Measurements from ENCODE around the gene POLG. TPM values are rescaled to one million over a fixed set of nuclear protein-coding genes. Genes with fewer than 3 reads are reported as not detected.
"Not testable (repeated sequence)": the region's sequence is repeated elsewhere in the genome, so short reads cannot be mapped to it uniquely, and the experiment has no call there.

Gene POLG
- total RNA-seq, 1 donor from 2014 or later: 50.3 TPM

GRCh38 chr15:89278307-89278706, 56.3 kb downstream of the POLG start:
- intact Hi-C loops (cut with DNase I): no loop called here
- DNase-seq (ENCODE audit: extremely low spot score in 2 of 2): no peak
- no peak overlapping the region for H3K4me3 ChIP-seq
- H3K36me3 ChIP-seq: no peaks in the 10 kb centered on the region
- H3K27me3 ChIP-seq: no peaks in the 10 kb centered on the region
- H3K4me1 ChIP-seq: no peaks in the 10 kb centered on the region
- H3K27ac ChIP-seq: no peak overlapping the region
- no peak for TF ChIP-seq CTCF (IDR thresholded peaks at IDR 0.05)
- TF ChIP-seq POLR2AphosphoS5 (IDR thresholded peaks at IDR 0.05; ENCODE audit: insufficient read depth in 1 of 2, low read depth in 1 of 2): no peak
- no peak for TF ChIP-seq POLR2A (IDR thresholded peaks at IDR 0.05)
- H3K9me3 ChIP-seq: no peaks in the 10 kb centered on the region

GRCh38 chr15:89277281-89277680, 57.3 kb downstream of the POLG start:
- H3K27ac ChIP-seq; H3K4me3 ChIP-seq; DNase-seq (ENCODE audit: extremely low spot score in 2 of 2); H3K36me3 ChIP-seq; H3K4me1 ChIP-seq; H3K27me3 ChIP-seq; H3K9me3 ChIP-seq; intact Hi-C loops (cut with DNase I): not testable (repeated sequence)

Small RNA genes within 50 kb of the gene (microRNA-seq; reads per million reads assigned to microRNA genes)
- gene MIR6766 (ENCODE audit: borderline number of aligned reads, borderline replicate concordance) (not detected), gene MIR9-3 (ENCODE audit: borderline number of aligned reads, borderline replicate concordance) (1.9 reads per million)

Small RNA genes within 50 kb of the gene (small RNA-seq; reads per million reads assigned to genes)
- not detected for gene MIR6766

Other genes with a start within 250 kb of the POLG start
- gene ABHD2, start 246.4 kb downstream of the POLG start, total RNA-seq: 33.6 TPM
- not detected for gene RLBP1, start 113.2 kb downstream of the POLG start, total RNA-seq
- gene FANCI, start 90.8 kb downstream of the POLG start, total RNA-seq: 9.1 TPM
- gene RHCG, start 161.8 kb upstream of the POLG start, total RNA-seq: 1,938 TPM
- 5.2 TPM for gene TICRR, start 240.6 kb upstream of the POLG start, total RNA-seq